HG03520 (cell line): Measurements from ENCODE around the gene LETM1.
"Not testable (repeated sequence)": the region's sequence is repeated elsewhere in the genome, so short reads cannot be mapped to it uniquely, and the experiment has no call there.

Experiments used
- ATAC-seq: cut with Tn5 transposase; IDR thresholded peaks from one replicate; pipeline ENCODE4 v1.9.1; 2021; ENCODE audit warnings: mild to moderate bottlenecking, moderate library complexity; ENCODE audit not compliant: unreplicated experiment

The LETM1 gene

DNA sequence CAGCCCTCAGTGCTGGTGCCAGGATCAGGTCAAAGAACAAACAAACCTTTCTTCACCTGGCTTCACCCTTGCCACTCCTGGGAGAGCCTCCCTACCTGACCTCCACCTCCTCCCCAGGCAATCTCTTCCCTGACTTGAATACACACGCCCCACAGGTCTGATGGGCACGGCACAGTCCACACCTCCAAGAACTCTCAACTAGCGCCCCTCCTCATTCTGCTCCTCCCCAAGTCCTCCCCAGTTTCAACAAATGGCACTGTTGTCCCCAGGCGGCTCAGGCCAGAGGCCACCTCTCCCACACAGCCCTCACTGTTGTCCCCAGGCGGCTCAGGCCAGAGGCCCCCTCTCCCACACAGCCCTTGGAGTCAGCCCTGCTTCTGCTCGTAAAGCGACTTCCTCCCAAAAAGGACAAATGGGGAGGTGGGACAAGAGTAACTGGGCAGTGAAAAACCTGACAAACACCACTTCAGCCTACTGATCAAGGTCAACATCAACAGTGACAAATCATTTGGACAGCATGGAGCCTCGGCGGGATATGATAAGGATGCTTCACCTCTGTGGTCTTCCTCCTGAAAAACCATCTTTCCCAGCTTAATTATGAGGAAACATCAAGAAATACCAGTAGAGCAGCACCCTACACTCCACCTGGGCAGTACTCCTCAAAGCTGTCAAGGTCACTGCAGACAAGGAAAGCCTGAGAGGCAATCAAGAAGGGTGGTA is 2.9 kb downstream of the LETM1 start:
- ATAC-seq, result no peak

DNA sequence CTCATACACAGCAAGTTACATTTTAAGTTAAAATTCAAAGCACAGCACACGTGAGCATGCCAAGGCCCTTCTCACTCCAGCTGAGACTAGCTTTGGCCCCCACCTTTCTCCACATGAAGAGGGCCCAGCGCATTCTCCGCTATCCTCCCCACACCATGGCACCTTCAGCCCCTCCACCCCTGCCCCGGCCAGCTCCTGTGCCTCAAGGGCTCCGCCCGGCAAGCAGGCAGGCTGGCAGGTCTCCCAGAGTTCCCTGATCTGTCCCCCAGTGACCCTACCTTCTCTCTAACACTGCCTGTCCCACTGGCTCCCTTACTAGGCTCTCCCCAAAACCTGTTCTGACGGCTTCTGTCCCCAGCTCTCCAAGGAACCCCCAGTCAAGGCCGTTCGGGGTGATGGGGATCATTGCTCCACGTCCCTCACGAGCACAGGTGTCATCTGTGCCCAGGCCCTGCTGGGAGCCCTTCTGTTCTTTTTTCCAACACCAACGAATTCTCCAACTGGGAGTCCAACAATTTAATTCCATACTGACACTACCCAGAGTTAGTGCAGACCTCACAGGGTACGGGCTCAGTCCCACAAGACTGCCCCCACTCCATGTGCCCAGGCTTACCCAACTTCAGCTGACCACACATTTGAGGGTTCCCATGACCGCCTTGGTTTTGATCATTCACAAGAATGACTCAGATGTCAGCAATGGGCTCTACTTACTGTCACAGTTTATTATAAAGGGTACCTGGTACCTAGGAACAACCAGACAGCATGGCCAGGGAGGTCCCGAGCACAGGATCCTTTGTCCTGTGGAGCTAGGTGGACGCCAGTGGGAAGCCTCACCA is 4.2 kb downstream of the LETM1 start:
- no peak for ATAC-seq

DNA sequence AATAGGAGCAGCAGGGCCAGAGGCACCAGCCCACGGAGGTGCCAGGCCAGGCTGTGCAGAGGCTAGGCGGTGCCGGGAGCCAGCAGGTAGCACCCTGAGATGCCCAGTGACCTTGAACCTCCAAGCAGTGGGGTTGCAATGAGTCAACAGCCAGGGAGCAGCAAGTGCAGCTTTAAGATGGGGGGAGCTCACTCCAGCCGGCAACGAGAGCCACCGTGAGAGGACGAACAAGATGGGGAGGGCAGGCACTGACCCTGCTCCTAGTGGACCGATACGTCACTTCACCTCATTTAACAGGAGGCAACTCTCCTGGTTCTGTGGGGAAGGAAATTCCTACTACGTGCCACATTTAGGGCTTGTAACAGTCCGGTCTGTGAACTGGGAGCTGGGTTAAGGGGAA is 4.8 kb downstream of the LETM1 start:
- no peak for ATAC-seq

DNA sequence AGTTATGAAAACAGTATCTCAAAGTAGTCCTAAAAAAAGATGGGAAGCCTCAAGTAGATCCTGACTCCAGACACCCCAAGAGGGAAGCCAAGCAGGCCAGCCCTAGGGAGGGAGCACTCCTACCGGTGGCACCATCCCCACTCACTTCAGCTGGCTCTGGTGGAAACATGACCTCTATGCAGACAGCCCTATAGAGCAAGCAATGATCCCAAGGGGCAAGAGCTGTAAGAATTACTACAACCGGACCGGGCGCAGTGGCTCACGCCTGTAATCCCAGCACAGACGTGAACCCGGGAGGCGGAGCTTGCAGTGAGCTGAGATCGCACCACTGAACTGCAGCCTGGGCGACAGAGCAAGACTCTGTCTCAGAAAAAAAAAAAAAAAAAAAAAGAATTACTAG is 5.7 kb downstream of the LETM1 start:
- ATAC-seq, result no peak

DNA sequence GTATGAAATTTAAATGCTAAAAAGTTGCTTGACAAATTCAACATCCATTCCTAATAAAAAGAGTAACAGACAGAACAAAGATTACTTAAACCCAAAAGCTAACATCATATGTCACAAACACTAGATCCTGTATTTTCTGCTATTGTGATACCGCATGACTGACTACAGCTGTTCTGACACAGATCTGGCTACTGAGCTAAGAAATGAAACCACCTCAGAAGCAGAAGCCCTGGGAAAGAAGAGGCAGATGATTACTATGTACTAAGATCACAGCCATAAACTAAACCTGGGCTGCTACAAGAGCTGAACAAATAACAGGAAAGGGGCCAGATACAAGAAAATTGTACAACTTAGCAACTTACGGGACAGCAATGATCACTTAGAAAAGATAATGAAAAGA is 9.4 kb downstream of the LETM1 start:
- no peak for ATAC-seq

DNA sequence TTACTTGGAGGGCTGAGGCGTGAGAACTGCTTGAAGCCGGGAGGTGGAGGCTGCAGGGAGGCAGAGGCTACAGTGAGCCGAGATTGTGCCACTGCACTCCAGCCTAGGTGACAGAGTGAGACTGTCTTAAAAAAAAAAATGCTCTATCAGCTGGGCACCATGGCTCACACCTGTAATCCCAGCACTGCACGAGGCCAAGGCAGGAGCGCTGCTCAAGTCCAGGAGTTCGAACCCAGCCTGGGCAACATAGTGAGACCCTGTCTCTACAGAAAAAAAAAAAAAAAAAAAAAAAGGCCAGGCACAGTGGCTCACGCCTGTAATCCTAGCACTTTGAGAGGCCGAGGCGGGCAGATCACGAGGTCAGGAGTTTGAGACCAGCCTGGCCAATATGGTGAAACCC is 11.3 kb downstream of the LETM1 start:
- not testable (repeated sequence) for ATAC-seq

DNA sequence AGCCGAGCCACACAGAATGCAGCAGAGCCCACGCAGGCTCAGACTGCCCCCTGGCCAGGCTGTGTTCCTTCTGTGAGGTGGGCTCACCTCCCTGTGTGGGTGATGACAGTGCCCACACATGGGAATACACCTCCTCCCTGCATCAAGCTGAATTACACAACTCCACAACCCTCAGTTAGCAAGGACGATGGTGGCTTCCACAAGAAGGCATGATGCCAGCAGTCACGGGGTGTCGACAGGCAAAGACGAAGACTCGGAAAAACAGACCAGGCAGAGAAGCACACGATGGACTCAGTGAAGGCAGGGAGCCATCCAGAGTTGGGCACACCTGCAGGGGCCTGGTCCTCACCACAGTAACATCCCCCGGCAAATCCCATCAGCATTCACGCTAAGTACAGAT is 12.1 kb downstream of the LETM1 start:
- ATAC-seq, result no peak

DNA sequence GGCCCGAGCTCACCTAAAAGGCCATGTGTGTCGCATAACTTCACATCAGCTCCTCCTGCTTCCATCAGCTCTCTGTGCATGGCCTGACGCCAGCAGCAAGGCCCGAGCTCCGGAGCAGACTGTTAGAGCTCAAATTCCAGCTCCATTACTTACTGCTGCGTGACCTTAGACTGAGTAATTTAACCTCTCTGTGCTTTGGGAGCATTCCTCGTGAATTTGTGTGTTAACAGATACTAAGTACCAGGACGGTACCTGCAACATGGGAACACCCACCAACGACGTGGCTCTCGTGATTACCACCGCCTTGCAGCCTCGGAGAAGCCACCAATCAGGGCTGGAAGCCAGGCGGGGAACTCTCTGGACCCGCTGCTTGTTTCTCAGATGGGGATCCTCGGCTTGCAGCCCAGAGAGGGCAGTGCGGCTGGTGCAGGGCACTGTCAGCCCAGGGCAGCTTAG is 12.9 kb downstream of the LETM1 start:
- ATAC-seq, result no peak

DNA sequence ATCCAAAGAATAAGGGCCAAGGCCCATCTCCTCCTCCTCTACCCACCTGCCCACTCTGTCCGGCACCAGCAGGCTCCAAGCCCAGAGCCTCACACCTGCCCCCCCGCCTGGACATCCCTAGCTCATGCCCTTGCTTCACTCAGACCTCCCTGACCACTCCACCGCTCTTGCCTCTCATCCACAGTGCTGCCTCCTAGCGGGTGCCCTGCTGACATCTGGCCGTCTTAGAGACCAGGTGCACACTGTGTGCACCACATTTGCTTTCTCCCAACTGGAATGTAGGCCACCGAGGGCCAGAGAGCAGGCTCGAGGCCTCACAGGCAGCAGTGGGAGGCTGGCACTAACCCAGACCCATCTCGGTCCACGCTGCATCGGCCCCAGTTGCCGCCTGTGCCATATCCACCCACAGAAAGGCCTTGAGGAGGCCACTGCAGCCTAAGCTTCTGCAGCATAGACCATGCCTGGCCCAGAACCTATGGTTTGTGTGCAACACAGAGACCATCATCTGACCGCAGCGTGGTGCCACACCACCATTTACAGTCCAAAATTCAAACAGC is 13.5 kb downstream of the LETM1 start:
- no peak for ATAC-seq

DNA sequence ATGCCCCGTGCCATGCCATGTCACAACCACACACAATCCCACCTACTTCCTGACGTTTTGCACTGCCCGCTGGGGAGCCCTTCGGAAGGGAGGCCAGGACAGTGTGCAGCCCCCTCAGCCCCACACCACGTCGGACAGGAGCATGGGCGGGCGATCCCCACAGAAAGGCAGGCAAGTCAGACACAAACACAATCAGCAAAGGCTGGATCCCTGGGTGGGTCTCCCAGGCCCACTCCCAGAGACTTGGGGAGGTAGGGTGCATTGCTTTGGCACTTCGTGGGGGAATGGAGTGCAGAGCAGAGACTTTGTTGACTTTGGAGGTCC is 14.1 kb downstream of the LETM1 start:
- ATAC-seq, result no peak

DNA sequence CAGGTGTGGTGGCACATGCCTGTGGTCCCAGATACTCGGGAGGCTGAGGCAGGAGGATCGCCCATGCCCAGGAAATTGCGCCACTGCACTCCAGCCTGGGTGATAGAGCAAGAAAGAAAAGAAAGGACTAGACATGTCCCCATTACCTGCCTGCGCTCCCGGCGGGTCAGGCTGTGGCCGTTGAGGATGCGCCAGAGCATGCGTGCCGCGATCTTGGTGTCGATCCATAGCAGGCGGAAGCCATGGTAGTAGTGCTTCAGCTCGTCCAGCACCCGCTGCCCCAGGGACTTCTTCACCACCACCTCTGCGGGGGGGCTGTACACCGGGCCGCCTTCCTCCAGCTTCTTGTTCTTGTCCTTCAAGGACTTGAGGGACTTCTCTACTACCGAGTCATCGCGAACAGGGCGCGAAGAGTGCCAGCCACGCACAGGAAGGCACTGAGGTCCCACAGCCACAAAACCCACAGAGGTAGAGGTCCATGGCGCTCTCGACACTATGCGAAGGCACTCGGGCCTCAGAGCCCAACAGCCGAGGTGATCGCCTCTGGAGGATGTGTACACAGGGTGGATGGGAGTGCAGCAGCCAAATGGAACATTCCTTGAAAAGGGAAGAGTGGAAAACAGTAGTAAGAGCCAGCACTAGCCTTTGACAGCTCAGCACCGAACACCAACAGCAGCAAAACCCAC is 14.6 kb downstream of the LETM1 start:
- ATAC-seq, result no peak

DNA sequence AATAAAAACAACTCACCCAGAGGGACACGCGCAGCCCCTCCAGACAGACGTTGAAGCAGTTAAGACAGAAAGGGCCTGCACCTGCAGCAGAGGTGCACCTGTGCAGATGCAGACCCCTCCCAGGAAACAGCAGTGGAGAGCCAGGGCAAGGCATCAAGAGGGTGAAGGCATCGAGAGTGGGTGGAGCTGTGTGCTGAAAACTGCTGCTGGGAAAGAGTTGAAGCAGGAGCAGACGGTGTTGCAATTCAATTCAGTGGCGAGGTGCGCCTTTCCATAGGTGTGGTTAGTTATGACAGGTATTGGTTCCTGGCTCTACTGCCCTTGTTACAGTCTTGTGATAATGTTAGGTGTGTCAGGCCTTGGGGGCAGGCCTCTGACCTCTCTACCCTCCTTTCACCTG is 16.7 kb downstream of the LETM1 start:
- no peak for ATAC-seq

DNA sequence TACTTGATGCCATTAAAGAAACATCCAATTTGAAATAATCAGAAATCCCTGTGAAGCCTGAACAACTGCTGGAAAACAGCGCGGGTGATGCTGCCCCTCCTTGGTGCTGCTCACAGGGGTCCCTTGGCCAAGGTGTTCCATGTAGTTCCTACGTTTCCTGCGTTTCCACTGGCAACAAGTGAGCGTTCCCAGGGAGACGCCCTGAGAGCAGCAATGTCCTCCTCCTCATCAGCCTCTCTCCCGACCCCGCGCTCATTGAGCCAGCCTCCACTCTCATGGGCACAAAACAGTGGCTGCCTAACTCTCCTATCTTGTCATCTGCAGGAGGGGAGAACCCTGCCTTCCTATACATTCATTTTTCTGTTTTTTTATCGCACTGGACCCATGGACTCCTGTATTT is 18.9 kb downstream of the LETM1 start:
- ATAC-seq, result no peak

DNA sequence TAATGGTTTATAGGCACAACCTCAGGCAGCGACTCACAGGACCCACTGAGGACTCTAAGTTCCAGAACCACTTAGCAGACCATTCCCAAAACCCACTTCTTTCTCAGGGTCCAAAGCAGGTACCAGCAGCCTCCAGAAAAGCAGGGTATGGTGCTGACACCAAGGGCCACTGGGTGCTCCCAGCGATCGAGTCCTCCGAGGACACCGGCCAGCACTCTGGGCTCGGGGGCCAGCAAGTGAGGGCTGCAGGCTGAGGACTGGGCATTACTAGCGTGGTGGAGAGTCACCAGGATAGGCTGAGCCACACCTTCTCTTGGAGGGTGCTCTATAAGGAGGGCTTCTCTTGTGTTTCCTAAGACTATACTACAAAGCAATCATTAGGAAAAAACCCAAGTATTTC is 19.3 kb downstream of the LETM1 start:
- ATAC-seq, result no peak

DNA sequence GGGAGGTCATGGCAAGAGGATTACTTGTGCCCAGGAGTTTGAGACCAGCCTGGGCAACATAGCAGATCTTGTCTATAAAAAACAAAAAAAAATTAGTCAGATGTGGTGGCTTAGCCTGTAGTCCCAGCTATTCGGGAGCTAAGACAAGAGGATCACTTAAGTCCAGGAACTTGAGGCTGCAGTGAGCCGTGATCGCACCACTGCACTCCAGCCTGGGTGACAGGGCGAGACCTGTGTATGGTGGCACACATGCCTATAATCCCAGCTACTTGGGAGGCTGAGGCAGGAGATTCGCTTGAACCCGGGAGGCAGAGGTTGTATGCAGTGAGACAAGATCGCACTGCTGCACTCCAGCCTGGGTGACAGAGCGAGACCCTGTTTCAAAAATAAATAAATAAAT is 20.1 kb downstream of the LETM1 start:
- ATAC-seq, result not testable (repeated sequence)

DNA sequence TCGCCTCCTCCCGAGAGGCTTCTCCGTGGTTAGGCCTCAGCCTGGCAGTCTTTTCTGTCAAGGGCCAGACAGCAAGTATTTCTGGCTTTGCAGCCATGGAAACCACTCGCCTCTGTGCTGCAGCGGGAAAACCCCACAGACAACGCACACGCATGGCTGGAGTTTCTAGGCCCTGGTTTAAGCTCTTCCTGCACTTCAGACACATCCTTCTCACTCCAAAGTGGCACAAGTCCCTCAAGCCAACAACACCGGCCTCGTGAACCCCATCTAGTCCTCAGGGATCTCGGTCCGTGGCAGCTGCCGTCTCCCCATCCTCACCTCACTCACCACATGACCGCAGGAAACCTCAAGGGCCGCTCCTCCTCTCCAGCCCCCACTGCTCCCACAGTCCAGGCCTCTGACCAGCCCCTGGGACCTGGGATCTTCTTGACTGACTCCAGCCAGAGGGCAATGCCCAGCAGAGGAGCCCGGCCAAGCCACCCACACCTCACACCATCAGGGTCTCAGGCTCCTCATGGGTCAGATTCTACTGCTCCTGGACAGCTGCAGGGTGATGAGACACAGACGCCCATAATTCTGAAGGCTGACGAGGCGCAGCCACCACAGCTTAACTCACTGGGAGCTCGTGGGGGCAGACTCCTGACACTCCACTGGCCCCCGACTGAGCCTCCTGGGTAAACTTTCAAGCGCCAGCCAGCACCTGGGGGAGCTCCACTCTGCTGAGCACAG is 21.7 kb downstream of the LETM1 start:
- no peak for ATAC-seq

DNA sequence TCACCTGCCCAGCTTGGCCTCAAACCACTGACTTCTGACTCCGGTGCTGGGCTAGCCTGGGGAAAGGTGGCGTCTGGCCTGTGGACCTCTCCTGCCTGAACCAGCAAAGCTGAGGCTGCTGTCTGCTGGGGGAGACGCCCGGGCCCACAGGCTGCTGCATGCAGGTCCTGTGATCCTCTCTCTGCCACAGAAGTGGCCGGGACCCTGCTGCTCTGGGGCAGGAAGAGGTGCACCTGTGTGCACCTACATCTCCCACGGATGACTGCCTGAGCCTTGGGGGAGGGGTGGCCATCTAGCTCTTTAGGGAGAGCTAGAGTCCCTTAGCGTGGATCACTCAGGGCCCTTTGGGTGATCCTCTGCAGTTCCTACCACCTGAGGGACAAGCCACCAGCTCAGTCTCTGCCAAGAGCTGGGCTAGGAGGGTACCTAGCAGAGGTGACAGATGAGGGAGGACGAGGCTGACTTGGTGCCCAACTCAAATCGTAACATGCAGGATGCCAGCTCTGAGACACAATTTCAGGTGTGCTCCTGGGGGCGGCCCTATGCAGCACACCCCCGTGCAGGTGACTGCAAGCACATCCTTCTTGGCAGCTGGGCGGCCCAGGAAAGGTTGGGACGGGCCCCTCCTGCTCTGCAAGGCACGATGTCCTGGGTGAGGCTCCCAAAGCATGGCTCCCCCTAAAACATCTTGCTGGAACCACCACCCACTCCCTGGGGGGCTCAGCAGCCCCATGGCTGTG is 22.5 kb downstream of the LETM1 start:
- no peak for ATAC-seq

DNA sequence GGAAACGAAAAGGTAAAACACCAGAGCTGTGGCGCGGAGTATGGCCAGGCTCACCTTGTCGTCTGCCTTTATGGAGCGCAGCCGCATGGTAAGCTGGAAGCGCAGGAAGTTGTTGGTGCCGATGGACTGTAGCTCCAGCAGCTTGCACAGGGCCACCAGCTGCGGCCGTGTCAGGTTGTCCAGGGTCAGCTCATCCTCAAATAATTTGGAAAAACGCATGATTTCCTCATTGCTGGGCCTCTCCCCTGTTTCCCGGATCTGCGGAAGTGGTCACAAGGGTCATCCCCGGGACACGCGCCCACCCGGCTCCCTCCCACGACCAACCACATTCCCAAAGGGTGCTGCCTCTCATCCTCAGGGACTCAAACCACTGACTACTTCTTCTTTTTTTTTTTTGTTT is 23.3 kb downstream of the LETM1 start:
- no peak for ATAC-seq

DNA sequence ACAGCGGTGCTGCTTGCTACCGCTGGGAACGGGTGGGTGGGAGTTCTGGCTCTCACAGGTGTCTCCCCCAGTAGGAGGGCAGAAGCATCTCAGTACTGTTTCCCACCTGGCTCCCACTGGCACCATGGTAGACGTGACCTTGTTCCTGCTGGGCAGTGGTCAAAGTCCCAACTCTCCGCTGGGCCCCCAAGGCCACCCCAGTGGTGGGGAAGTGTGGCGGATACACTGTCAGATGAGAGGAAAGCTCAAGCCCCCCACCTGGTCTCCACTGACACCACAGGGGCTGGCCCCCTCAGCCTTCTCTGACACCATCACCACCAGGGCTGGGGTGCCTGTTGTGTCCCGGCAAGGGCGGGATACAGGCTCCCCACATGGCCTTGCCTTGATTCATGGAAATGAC is 24.6 kb downstream of the LETM1 start:
- ATAC-seq, result no peak

DNA sequence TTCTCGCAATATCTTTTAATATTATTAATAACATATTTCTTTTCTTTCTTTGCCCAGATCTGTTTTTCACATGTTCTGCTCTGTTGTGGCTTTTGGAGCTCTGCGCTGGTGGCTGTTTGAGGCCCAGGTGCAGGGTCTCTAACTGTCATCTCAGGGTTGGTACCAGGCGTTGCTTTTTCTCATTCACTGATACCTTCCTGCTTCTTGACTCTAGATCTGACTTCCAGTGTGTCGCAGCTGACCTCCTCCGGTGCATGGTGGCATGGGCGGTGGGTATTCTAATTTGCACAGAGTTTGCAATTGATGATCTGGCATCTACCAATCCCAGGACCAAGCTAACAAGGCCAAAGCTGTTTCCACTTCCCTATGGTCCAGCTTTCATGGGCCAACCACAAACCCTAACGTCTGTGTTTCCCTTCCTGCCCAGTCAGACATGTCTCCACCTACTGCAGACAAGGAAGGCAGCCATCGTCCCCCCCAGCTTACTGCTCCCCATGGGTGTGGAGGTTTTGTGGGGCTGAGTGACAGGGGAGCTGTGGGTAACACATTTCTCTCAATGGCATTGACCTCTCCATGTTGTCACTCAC is 25.2 kb downstream of the LETM1 start:
- ATAC-seq, result no peak
